GM19240 (cell line): ENCODE measurements around the gene POU2F1.

Experiments
- DNase-seq: peaks from one replicate; pipeline ENCODE4 v3.0.0; 2011; ENCODE audit warnings: low spot score; ENCODE audit not compliant: insufficient read length

The POU2F1 gene

GRCh38 chr1:167463080-167463479 is 242.4 kb downstream of the POU2F1 start:
- no peak for DNase-seq

GRCh38 chr1:167463875-167464575 is 243.3 kb downstream of the POU2F1 start:
- DNase-seq = no peak

GRCh38 chr1:167465018-167465417 is 244.3 kb downstream of the POU2F1 start:
- no peak for DNase-seq

- DNase-seq = no peak
Measured at GRCh38 chr1:167465743-167466142, 245.1 kb downstream of the POU2F1 start.

GRCh38 chr1:167467126-167467710 is 246.5 kb downstream of the POU2F1 start:
- DNase-seq = no peak

GRCh38 chr1:167467752-167468151 is 247.1 kb downstream of the POU2F1 start:
- no peak for DNase-seq

- DNase-seq = no peak
Measured at GRCh38 chr1:167469280-167469965, 248.7 kb downstream of the POU2F1 start.

GRCh38 chr1:167471568-167471967 is 250.9 kb downstream of the POU2F1 start:
- DNase-seq = no peak

- no peak for DNase-seq
Measured at GRCh38 chr1:167472752-167473521, 252.3 kb downstream of the POU2F1 start.

GRCh38 chr1:167473761-167474160 is 253.1 kb downstream of the POU2F1 start:
- no peak for DNase-seq

GRCh38 chr1:167474191-167474641 is 253.5 kb downstream of the POU2F1 start:
- DNase-seq = no peak

- DNase-seq = no peak
Measured at GRCh38 chr1:167476061-167476460, 255.4 kb downstream of the POU2F1 start.
